Panc1 (cell line): ENCODE data around the gene CTXND1. TPM values are rescaled to one million over a fixed set of nuclear protein-coding genes. Genes with fewer than 3 reads are reported as not detected.

ENCODE experiments used
- ATAC-seq: fragments of 200-7000 bp; cut with Tn5 transposase; 2 replicates; pipeline ENCODE4 v1.9.1; 2020; ENCODE audit warnings: mild to moderate bottlenecking, moderate library complexity
- BruUV-seq: library from RNA; stranded (reverse); fragments of 400-500 nt; replicated peaks from 2 replicates; lab custom pipeline; 2021; lab: Mats Ljungman, UMichigan
- CTCF ChIA-PET: fragments of 300-600 bp; sonication (Branson Sonifier 250); formaldehyde crosslinking; loops from one replicate; lab custom pipeline; 2022; ENCODE audit warnings: antibody characterized with exemption; lab: Charles Lee
- POLR2A ChIA-PET: fragments of 300-600 bp; sonication (Branson Sonifier 250); formaldehyde crosslinking; loops from one replicate; lab custom pipeline; 2022; ENCODE audit warnings: antibody characterized with exemption; lab: Charles Lee
- DNase-seq: peaks from one replicate; pipeline ENCODE4 v3.0.0-alpha.2; 2010; ENCODE audit warnings: low read depth, low spot score
- H3K27ac ChIP-seq: 2 replicates; pipeline ENCODE4 v1.5.1; 2011; ENCODE audit warnings: mild to moderate bottlenecking, low read length, inconsistent platforms
- H3K27me3 ChIP-seq: fragments of 200-500 bp; sonication (Bioruptor generic); 2 replicates; pipeline ENCODE4 v1.6.0; 2014; ENCODE audit warnings: low read length, inconsistent platforms; ENCODE audit not compliant: control insufficient read depth, insufficient read depth
- H3K36me3 ChIP-seq: fragments of 200-500 bp; sonication (Bioruptor generic); 2 replicates; pipeline ENCODE4 v1.5.1; 2014; ENCODE audit warnings: inconsistent platforms, mild to moderate bottlenecking, low read length, moderate library complexity; ENCODE audit not compliant: control insufficient read depth, insufficient read depth
- H3K4me1 ChIP-seq: 2 replicates; pipeline ENCODE4 v1.5.1; 2011; ENCODE audit warnings: inconsistent platforms, mild to moderate bottlenecking, low read length, moderate library complexity; ENCODE audit not compliant: control insufficient read depth, insufficient read depth
- H3K4me3 ChIP-seq, 2 experiments: 2 replicates each; pipeline ENCODE4 v1.5.1; 2011 to 2012; ENCODE audit warnings: low read depth in 2 of 2, low read length in 2 of 2, mild to moderate bottlenecking in 2 of 2, inconsistent platforms in 1 of 2, moderate library complexity in 1 of 2
- H3K9me3 ChIP-seq: fragments of 200-500 bp; sonication (Bioruptor generic); 2 replicates; pipeline ENCODE4 v1.5.1; 2014; ENCODE audit warnings: low read depth, mild to moderate bottlenecking, inconsistent platforms, low read length, moderate library complexity; ENCODE audit not compliant: control insufficient read depth, insufficient read depth
- CTCF ChIP-seq: fragments of 450-650 bp; IDR thresholded peaks from 2 replicates; pipeline ENCODE4 v1.5.1; 2017; ENCODE audit warnings: mild to moderate bottlenecking
- POLR2AphosphoS5 ChIP-seq: IDR thresholded peaks from 2 replicates; pipeline ENCODE4 v1.6.1; 2012; ENCODE audit warnings: mild to moderate bottlenecking, low read depth, low read length, moderate library complexity
- REST ChIP-seq, 2 experiments: IDR thresholded peaks; 2 replicates each; pipeline ENCODE4 v1.6.1; 2011 to 2012; ENCODE audit warnings: low read depth in 2 of 2, control low read depth in 1 of 2, low read length in 1 of 2, mild to moderate bottlenecking in 1 of 2, moderate library complexity in 1 of 2; ENCODE audit not compliant: insufficient read depth in 1 of 2
- SIN3A ChIP-seq: IDR thresholded peaks from 2 replicates; pipeline ENCODE4 v1.6.1; 2012; ENCODE audit warnings: low read depth, mild to moderate bottlenecking, low read length, moderate library complexity, borderline replicate concordance; ENCODE audit not compliant: insufficient read depth
- TCF7L2 ChIP-seq: IDR thresholded peaks from 2 replicates; pipeline ENCODE4 v1.6.1; 2011; ENCODE audit warnings: mild to moderate bottlenecking, low read depth, low read length, inconsistent platforms
- in situ Hi-C: cut with HindIII; loops from 2 replicates; pipeline ENCODE4 v1.10.0; 2016; ENCODE audit warnings: low sequenced_read_pairs, low pct_unique_long_range_greater_than_20kb
- intact Hi-C: fragments of 100-400 bp; cut with micrococcal nuclease; formaldehyde crosslinking; loops from one replicate; pipeline ENCODE4 v1.10.0; 2022; ENCODE audit not compliant: unreplicated experiment
- total RNA-seq: library from RNA; stranded (reverse); gene quantifications from one replicate; pipeline ENCODE4 v1.2.1, GENCODE V29; 2021; ENCODE audit not compliant: unreplicated experiment

CTXND1 gene
- total RNA-seq, 1 experiment from 2014 or later: not detected

DNA sequence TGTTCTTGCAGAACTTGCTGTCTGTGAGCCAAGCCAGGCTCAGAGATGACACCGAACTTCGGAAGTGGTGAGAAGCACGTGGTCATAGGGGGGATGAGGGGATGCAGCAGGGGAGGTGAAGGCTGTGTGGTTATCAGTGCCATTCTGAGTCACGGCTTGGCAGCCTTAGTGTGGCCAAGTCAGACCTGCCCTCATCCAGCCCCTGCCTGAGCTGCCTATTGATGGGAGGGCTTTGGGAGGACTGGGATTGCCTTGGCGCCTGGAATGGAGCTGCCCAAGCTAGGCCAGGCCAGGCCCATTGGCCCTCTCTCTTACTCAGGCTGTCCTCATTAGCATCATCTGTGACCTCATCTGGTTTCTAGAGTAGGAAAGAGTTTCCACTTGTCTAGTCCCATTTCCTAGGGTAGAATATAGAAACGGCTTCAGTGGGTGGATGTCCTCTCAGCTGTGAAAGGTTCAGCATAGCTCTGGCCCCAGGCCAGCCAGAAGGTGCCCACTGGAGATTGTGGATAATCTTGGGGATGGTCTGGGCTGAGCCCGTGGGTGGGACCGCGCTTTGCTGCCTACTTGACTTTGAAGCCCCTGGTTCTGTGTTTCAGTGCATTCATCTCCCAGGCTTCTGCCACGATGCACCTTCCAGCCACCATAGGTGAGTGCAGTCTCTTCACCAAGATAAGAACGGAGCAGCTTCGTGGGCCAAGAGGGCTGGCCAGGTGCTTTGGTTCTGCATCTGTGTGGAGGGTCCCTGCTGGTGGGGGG is 92.0 kb downstream of the CTXND1 start:
- CTCF ChIA-PET: no interaction called here
- Histone ChIP-seq H3K27me3 (no peaks in the 10 kb centered on the region), H3K4me1 (peaks cover 5% of the 10 kb centered on the region; the same call in 1 of the 2 replicates), H3K4me3 (no peak overlapping the region), H3K36me3 (no peaks in the 10 kb centered on the region), H3K27ac (no peak overlapping the region), H3K9me3 (no peaks in the 10 kb centered on the region)
- POLR2A ChIA-PET: interaction anchor here (0.6 kb wide), 1 partner anchor 76 kb away, joined by 4 read pairs; no protein-coding TSS in a partner anchor
- in situ Hi-C loops (no loop called here), intact Hi-C loops (no loop called here)
- ATAC-seq (no peak), DNase-seq (no peak)
- BruUV-seq: no TSS peak
- TF ChIP-seq POLR2AphosphoS5: no peak
- TF ChIP-seq TCF7L2: no peak
- no peak for TF ChIP-seq SIN3A
- no peak for TF ChIP-seq REST (IDR thresholded peaks at IDR 0.05; ENCODE audit: insufficient read depth in 1 of 2, low read depth in 2 of 2, low read length in 1 of 2)
- TF ChIP-seq CTCF: no peak

DNA sequence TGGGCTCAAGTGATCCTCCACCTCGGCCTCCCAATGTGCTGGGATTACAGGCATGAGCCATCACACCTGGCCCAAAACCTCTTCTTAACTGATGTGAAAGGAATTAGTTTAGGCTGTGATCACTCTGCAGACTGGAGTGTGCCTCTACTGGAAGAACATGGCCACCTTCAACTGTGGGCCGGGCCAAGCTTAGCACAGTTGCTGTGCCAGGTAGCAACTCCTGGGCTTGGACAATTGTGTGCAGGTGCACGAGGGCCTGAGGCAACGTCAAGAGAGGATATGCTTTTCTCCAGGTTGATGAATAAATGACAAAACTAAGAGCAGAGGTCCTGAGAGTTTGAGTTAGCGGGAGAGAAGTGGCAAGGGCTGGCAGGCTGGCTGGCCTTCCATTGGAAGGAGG is 92.7 kb downstream of the CTXND1 start:
- in situ Hi-C loops (no loop called here), intact Hi-C loops (no loop called here)
- no peak for ATAC-seq
- no peaks in the 10 kb centered on the region for H3K9me3 ChIP-seq
- POLR2A ChIA-PET: no interaction called here
- DNase-seq: no peak
- no peak overlapping the region for H3K27ac ChIP-seq
- no TSS peak for BruUV-seq
- no peaks in the 10 kb centered on the region for H3K27me3 ChIP-seq
- H3K4me3 ChIP-seq: no peak overlapping the region
- CTCF ChIA-PET: no interaction called here
- TF ChIP-seq TCF7L2 (no peak), REST (IDR thresholded peaks at IDR 0.05; ENCODE audit: insufficient read depth in 1 of 2, low read depth in 2 of 2, low read length in 1 of 2) (no peak), CTCF (no peak), POLR2AphosphoS5 (no peak), SIN3A (no peak)
- no peaks in the 10 kb centered on the region for H3K36me3 ChIP-seq
- peaks cover 8% of the 10 kb centered on the region for H3K4me1 ChIP-seq
